ENCODE results near the gene DGKQ. TPM values are rescaled to one million over a fixed set of nuclear protein-coding genes. Genes with fewer than 3 reads are reported as not detected.
A peak's percentile ranks its signal among the peaks of the same experiment; 100 is the strongest.

The DGKQ gene
- total RNA-seq, 4 donors from 2014 or later: 3.2 to 5.2 (median 4.5) TPM

DNA sequence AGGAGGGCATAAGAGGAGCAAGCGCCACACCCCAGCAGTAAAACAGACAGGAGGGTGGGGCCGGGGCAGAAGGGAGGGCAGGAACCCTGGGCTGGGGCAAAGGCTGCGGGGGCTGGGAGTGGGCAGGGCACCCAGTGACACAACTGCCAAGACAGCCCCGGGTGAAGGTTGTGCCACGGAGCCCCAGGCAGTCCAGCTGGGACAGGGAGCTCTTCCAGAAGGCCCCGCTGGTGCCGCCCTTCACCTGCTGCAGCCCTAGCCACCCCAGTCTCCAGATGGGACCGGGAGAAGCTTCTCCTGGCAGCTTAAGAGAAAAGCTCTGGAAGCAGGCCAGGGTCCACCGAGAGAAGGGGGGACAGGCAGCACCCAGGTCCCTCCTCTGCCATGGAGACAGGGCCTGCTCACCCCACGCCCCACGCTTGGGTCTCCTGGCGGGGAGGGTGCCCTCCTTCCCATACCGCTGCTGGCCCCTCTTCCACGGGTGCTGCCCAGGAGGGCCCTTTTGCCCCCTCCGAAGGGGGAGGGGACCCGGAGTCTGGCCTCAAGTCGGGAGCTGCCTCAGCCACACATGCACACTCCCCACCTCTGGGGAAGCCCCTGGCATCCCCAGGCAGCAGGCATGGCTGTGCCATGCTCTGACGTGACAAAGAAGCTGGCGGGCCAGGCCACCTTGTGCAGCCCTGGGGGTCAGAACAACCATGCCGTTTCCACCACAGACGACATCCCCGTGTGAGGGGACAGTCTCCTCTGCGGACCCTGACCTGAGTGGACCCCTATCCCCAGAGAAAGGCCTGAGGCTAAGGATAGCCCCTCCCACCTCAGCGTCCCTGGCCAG is 1.5 kb downstream of the DGKQ start:
- no peak for DNase-seq
- intact Hi-C loops (cut with DNase I; ENCODE audit: low total_unique reads): loop anchor here (2.0 kb wide), 1 partner anchor 37 kb away; no protein-coding TSS in a partner anchor

GRCh38 chr4:970854-971520 is 2.4 kb downstream of the DGKQ start:
- Histone ChIP-seq H3K4me1 (peaks cover 15 to 16% of the 10 kb centered on the region in 2 donors), H3K27me3 (no peaks in the 10 kb centered on the region), H3K27ac (no peak overlapping the region), H3K36me3 (no peaks in the 10 kb centered on the region), H3K9me3 (no peaks in the 10 kb centered on the region), H3K4me3 (no peak overlapping the region)
- ATAC-seq (no peak), DNase-seq (no peak)
- in situ Hi-C loops (cut with MboI; ENCODE audit: low sequenced_read_pairs in 4 of 4): no loop called here
- TF ChIP-seq, protein P1, sequence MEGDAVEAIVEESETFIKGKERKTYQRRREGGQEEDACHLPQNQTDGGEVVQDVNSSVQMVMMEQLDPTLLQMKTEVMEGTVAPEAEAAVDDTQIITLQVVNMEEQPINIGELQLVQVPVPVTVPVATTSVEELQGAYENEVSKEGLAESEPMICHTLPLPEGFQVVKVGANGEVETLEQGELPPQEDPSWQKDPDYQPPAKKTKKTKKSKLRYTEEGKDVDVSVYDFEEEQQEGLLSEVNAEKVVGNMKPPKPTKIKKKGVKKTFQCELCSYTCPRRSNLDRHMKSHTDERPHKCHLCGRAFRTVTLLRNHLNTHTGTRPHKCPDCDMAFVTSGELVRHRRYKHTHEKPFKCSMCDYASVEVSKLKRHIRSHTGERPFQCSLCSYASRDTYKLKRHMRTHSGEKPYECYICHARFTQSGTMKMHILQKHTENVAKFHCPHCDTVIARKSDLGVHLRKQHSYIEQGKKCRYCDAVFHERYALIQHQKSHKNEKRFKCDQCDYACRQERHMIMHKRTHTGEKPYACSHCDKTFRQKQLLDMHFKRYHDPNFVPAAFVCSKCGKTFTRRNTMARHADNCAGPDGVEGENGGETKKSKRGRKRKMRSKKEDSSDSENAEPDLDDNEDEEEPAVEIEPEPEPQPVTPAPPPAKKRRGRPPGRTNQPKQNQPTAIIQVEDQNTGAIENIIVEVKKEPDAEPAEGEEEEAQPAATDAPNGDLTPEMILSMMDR (IDR thresholded peaks at IDR 0.05 in 4 of 5, conservative IDR thresholded peaks at IDR 0.05 in 1 of 5): no peak
- no peak for TF ChIP-seq POLR2A (IDR thresholded peaks at IDR 0.05)
- intact Hi-C loops (cut with DNase I; ENCODE audit: low total_unique reads): no loop called here

More for the DNA sequence above, 1.5 kb downstream of the DGKQ start:
- TF ChIP-seq, protein P1 (IDR thresholded peaks at IDR 0.05 in 4 of 5, conservative IDR thresholded peaks at IDR 0.05 in 1 of 5): no peak
- no peak for TF ChIP-seq POLR2A (IDR thresholded peaks at IDR 0.05)
- Histone ChIP-seq H3K36me3 (no peaks in the 10 kb centered on the region), H3K27me3 (no peaks in the 10 kb centered on the region), H3K9me3 (no peaks in the 10 kb centered on the region), H3K27ac (no peak overlapping the region), H3K4me3 (peak overlapping the region; percentile 73 to 82 (median 79)), H3K4me1 (peaks cover 15 to 16% of the 10 kb centered on the region in 2 donors)
- in situ Hi-C loops (cut with MboI; ENCODE audit: low sequenced_read_pairs in 4 of 4): no loop called here
- ATAC-seq: no peak

- Histone ChIP-seq H3K4me3 (no peak overlapping the region), H3K27me3 (no peaks in the 10 kb centered on the region), H3K9me3 (no peaks in the 10 kb centered on the region), H3K4me1 (peaks cover 15 to 16% of the 10 kb centered on the region in 2 donors), H3K36me3 (no peaks in the 10 kb centered on the region), H3K27ac (no peak overlapping the region)
- in situ Hi-C loops (cut with MboI; ENCODE audit: low sequenced_read_pairs in 4 of 4): no loop called here
- ATAC-seq (no peak), DNase-seq (no peak)
- TF ChIP-seq, protein P1 (IDR thresholded peaks at IDR 0.05 in 4 of 5, conservative IDR thresholded peaks at IDR 0.05 in 1 of 5): no peak
- no peak for TF ChIP-seq POLR2A (IDR thresholded peaks at IDR 0.05)
- intact Hi-C loops (cut with DNase I; ENCODE audit: low total_unique reads): no loop called here
Measured at GRCh38 chr4:970046-970745, 3.2 kb downstream of the DGKQ start.

GRCh38 chr4:968621-969394 is 4.6 kb downstream of the DGKQ start:
- TF ChIP-seq POLR2A (IDR thresholded peaks at IDR 0.05): no peak
- TF ChIP-seq, protein P1 (IDR thresholded peaks at IDR 0.05 in 4 of 5, conservative IDR thresholded peaks at IDR 0.05 in 1 of 5): no peak
- H3K27me3 ChIP-seq: no peaks in the 10 kb centered on the region
- DNase-seq (no peak), ATAC-seq (no peak)
- no peaks in the 10 kb centered on the region for H3K9me3 ChIP-seq
- no peak overlapping the region for H3K27ac ChIP-seq
- peaks cover 15 to 16% of the 10 kb centered on the region in 2 donors for H3K4me1 ChIP-seq
- no peaks in the 10 kb centered on the region for H3K36me3 ChIP-seq
- no peak overlapping the region for H3K4me3 ChIP-seq
- in situ Hi-C loops (cut with MboI; ENCODE audit: low sequenced_read_pairs in 4 of 4) (no loop called here), intact Hi-C loops (cut with DNase I; ENCODE audit: low total_unique reads) (no loop called here)

Data from gastrocnemius medialis (tissue), 4 donors.